Prostate gland (tissue), 2 donors: ENCODE data around the gene ADAMTS1. TPM values are rescaled to one million over a fixed set of nuclear protein-coding genes. Genes with fewer than 3 reads are reported as not detected.
A peak's percentile ranks its signal among the peaks of the same experiment; 100 is the strongest.

Source experiments
- DNase-seq: peaks from one replicate; pipeline ENCODE4 v3.0.0-alpha.2; 2019; ENCODE audit warnings: low spot score
- H3K27ac ChIP-seq, 2 donors: fragments of 200-600 bp; sonication (generic); 2 replicates each; pipeline ENCODE4 v1.5.1; 2017 to 2019
- H3K27me3 ChIP-seq: fragments of 200-600 bp; sonication (generic); replicated peaks from 2 replicates; pipeline ENCODE4 v1.5.1; 2019; ENCODE audit not compliant: insufficient read depth
- H3K36me3 ChIP-seq, 2 donors: fragments of 200-600 bp; sonication (generic); 1 replicate in 1 of 2; 2 replicates in 1 of 2; pipeline versions ENCODE4 v1.5.1 to v1.8.1; 2017 to 2019
- H3K4me1 ChIP-seq: fragments of 200-600 bp; sonication (generic); replicated peaks from 2 replicates; pipeline ENCODE4 v1.5.1; 2019
- H3K4me3 ChIP-seq, 2 donors: fragments of 200-600 bp; sonication (generic); 2 replicates each; pipeline ENCODE4 v1.5.1; 2017 to 2019
- H3K9me3 ChIP-seq: fragments of 200-600 bp; sonication (generic); 2 replicates; pipeline ENCODE4 v1.5.1; 2017
- CTCF ChIP-seq, 4 experiments: fragments of 200-600 bp in 2 of 4; fragments of 450-650 bp in 2 of 4; sonication (generic) in 2 of 4; IDR thresholded peaks; 1 replicate in 3 of 4; 2 replicates in 1 of 4; pipeline ENCODE4 v1.5.1; 2016 to 2019; ENCODE audit warnings: antibody characterized with exemption in 4 of 4, mild to moderate bottlenecking in 2 of 4, moderate library complexity in 2 of 4
- POLR2A ChIP-seq: fragments of 450-650 bp; IDR thresholded peaks from one replicate; pipeline ENCODE4 v1.6.1; 2016; ENCODE audit warnings: antibody characterized with exemption, mild to moderate bottlenecking
- POLR2AphosphoS5 ChIP-seq: sonication (generic); formaldehyde crosslinking; IDR thresholded peaks from one replicate; pipeline ENCODE4 v1.6.1; 2017; ENCODE audit warnings: antibody characterized with exemption
- WGBS: methylation state at CpG from one replicate; pipeline ENCODE4 v1.1.5; 2018; 5-methylcytosine and 5-hydroxymethylcytosine counted together
- intact Hi-C: fragments of 100-400 bp; cut with DNase I; formaldehyde crosslinking; loops from one replicate; pipeline ENCODE4 v1.14.2; 2022
- total RNA-seq, 2 donors: library from RNA; depleted of rRNA; stranded (reverse); fragments of >200 nt; gene quantifications; one replicate each; pipeline ENCODE4 v1.1.0, GENCODE V29; 2016

ADAMTS1 gene
- 100 to 1,000 TPM in 1 of 2 donors, 10 to 100 TPM in 1; 19.4 to 110 TPM for total RNA-seq

GRCh38 chr21:26845066-26845758 is at the start of gene ADAMTS1:
Gene ADAMTS1 (minus strand): TSS chr21:26845409. CDS start chr21:26844954, 455 bp downstream.
- Histone ChIP-seq H3K27me3 (no peaks in the 10 kb centered on the region), H3K36me3 (no peaks in the 10 kb centered on the region), H3K9me3 (no peaks in the 10 kb centered on the region), H3K27ac (peak within 1 kb of the TSS; percentile 83), H3K4me1 (no peaks in the 10 kb centered on the region), H3K4me3 (peak within 1 kb of the TSS; percentile 50 to 53)
- TF ChIP-seq CTCF (IDR thresholded peaks at IDR 0.05) (peak in 2 of 4 experiments; percentile 3 to 20), POLR2AphosphoS5 (peak; percentile 58), POLR2A (peak; percentile 54)
- peak; percentile 68 for DNase-seq
- under 1% methylated on average over 43 of the region's 56 CpGs for WGBS
- intact Hi-C loops = loop anchor here (5.0 to 10.0 kb wide), 3 partner anchors 960 to 1492 kb away; no protein-coding TSS in a partner anchor

GRCh38 chr21:26892151-26892550 is 46.9 kb upstream of the ADAMTS1 start:
- Histone ChIP-seq H3K9me3 (no peaks in the 10 kb centered on the region), H3K4me1 (no peaks in the 10 kb centered on the region), H3K4me3 (no peak overlapping the region), H3K27ac (no peak overlapping the region), H3K27me3 (no peaks in the 10 kb centered on the region), H3K36me3 (no peaks in the 10 kb centered on the region)
- WGBS = 83% methylated on average over 1 of the region's 1 CpG
- TF ChIP-seq POLR2AphosphoS5 = no peak
- TF ChIP-seq POLR2A = no peak
- TF ChIP-seq CTCF (IDR thresholded peaks at IDR 0.05) = no peak
- DNase-seq = no peak
- intact Hi-C loops = no loop called here

- H3K27ac ChIP-seq = no peak overlapping the region
- no peaks in the 10 kb centered on the region for H3K36me3 ChIP-seq
Observed at GRCh38 chr21:26888931-26889330, 43.7 kb upstream of the ADAMTS1 start.

GRCh38 chr21:26888256-26888655 is 43.0 kb upstream of the ADAMTS1 start:
- no peak for TF ChIP-seq CTCF (IDR thresholded peaks at IDR 0.05)
- TF ChIP-seq POLR2AphosphoS5 = no peak
- no peak for TF ChIP-seq POLR2A
- intact Hi-C loops = loop anchor here (10.0 kb wide), 2 partner anchors 177 to 807 kb away; no protein-coding TSS in a partner anchor
- H3K27ac ChIP-seq = peak overlapping the region in 1 of 2 donors; percentile 8
- H3K4me3 ChIP-seq = no peak overlapping the region
- H3K36me3 ChIP-seq = no peaks in the 10 kb centered on the region
- no peaks in the 10 kb centered on the region for H3K27me3 ChIP-seq
- H3K4me1 ChIP-seq = peaks cover 5% of the 10 kb centered on the region
- no peaks in the 10 kb centered on the region for H3K9me3 ChIP-seq
- DNase-seq = no peak

More at GRCh38 chr21:26888931-26889330, 43.7 kb upstream of the ADAMTS1 start:
- 53% methylated on average over 5 of the region's 5 CpGs for WGBS
- H3K4me1 ChIP-seq = peaks cover 5% of the 10 kb centered on the region
- H3K27me3 ChIP-seq = no peaks in the 10 kb centered on the region
- DNase-seq = no peak
- intact Hi-C loops = loop anchor here (10.0 kb wide), 2 partner anchors 176 to 806 kb away; no protein-coding TSS in a partner anchor
- TF ChIP-seq CTCF (IDR thresholded peaks at IDR 0.05) (no peak), POLR2A (no peak), POLR2AphosphoS5 (no peak)
- H3K4me3 ChIP-seq = no peak overlapping the region
- H3K9me3 ChIP-seq = no peaks in the 10 kb centered on the region

- H3K4me3 ChIP-seq = no peak overlapping the region
- peak; percentile 65 for DNase-seq
- peaks cover 5% of the 10 kb centered on the region for H3K4me1 ChIP-seq
- no peaks in the 10 kb centered on the region for H3K27me3 ChIP-seq
- no peak overlapping the region for H3K27ac ChIP-seq
- 6% methylated on average over 3 of the region's 3 CpGs for WGBS
- TF ChIP-seq POLR2A (no peak), CTCF (IDR thresholded peaks at IDR 0.05) (no peak), POLR2AphosphoS5 (peak; percentile 83)
- H3K9me3 ChIP-seq = no peaks in the 10 kb centered on the region
- intact Hi-C loops = loop anchor here (10.0 kb wide), 2 partner anchors 178 to 808 kb away; no protein-coding TSS in a partner anchor
- no peaks in the 10 kb centered on the region for H3K36me3 ChIP-seq
Observed at GRCh38 chr21:26887251-26887650, 42.0 kb upstream of the ADAMTS1 start.
